Neural progenitor cell (in vitro differentiated cells): ENCODE measurements around the gene ARG2. TPM values are rescaled to one million over a fixed set of nuclear protein-coding genes. Genes with fewer than 3 reads are reported as not detected.

Experiments used
- DNase-seq: peaks from one replicate; pipeline ENCODE4 v3.0.0-alpha.2; 2016; ENCODE audit warnings: low spot score
- H2AFZ ChIP-seq: fragments of 200-600 bp; sonication (generic); replicated peaks from 2 replicates; pipeline ENCODE4 v1.6.1; 2016; ENCODE audit warnings: antibody characterized with exemption
- H3F3A ChIP-seq: fragments of 200-600 bp; sonication (generic); 2 replicates; pipeline ENCODE4 v1.6.1; 2016; ENCODE audit warnings: antibody characterized with exemption, low read depth
- H3K27ac ChIP-seq: fragments of 200-600 bp; sonication (generic); 2 replicates; pipeline ENCODE4 v1.5.1; 2016; ENCODE audit warnings: mild to moderate bottlenecking
- H3K27me3 ChIP-seq: fragments of 200-600 bp; sonication (generic); 2 replicates; pipeline ENCODE4 v1.6.1; 2016; ENCODE audit warnings: mild to moderate bottlenecking, moderate library complexity
- H3K36me3 ChIP-seq: fragments of 200-600 bp; sonication (generic); 2 replicates; pipeline ENCODE4 v1.5.1; 2016
- H3K4me1 ChIP-seq: fragments of 200-600 bp; sonication (generic); 2 replicates; pipeline ENCODE4 v1.6.1; 2016; ENCODE audit warnings: mixed run types
- H3K4me2 ChIP-seq: fragments of 200-600 bp; sonication (generic); 2 replicates; pipeline ENCODE4 v1.6.1; 2016
- H3K4me3 ChIP-seq: fragments of 200-600 bp; sonication (generic); 2 replicates; pipeline ENCODE4 v1.5.1; 2016
- H3K79me2 ChIP-seq: fragments of 200-600 bp; sonication (generic); 2 replicates; pipeline ENCODE4 v1.6.1; 2016; ENCODE audit warnings: low read depth
- H3K9ac ChIP-seq: fragments of 200-600 bp; sonication (generic); 2 replicates; pipeline ENCODE4 v1.6.1; 2016
- H3K9me3 ChIP-seq: fragments of 200-600 bp; sonication (generic); 2 replicates; pipeline ENCODE4 v1.5.1; 2016; ENCODE audit warnings: low read depth
- H4K20me1 ChIP-seq: fragments of 200-600 bp; sonication (generic); 2 replicates; pipeline ENCODE4 v1.6.1; 2016; ENCODE audit warnings: low read depth
- H3K27ac Mint-ChIP-seq: 3 replicates; pipeline ENCODE4 v1.8.0; 2021; ENCODE audit warnings: mixed read lengths
- H3K27me3 Mint-ChIP-seq: 2 replicates; pipeline ENCODE4 v1.8.0; 2022; ENCODE audit warnings: low read depth, mild to moderate bottlenecking, inconsistent platforms, moderate library complexity, mixed read lengths; ENCODE audit not compliant: insufficient read depth
- H3K36me3 Mint-ChIP-seq: 3 replicates; pipeline ENCODE4 v1.8.0; 2021; ENCODE audit warnings: mixed read lengths
- H3K4me1 Mint-ChIP-seq: 3 replicates; pipeline ENCODE4 v1.8.0; 2021; ENCODE audit warnings: mixed read lengths
- H3K4me3 Mint-ChIP-seq: 3 replicates; pipeline ENCODE4 v1.8.0; 2021; ENCODE audit warnings: mild to moderate bottlenecking, moderate library complexity, mixed read lengths
- H3K9me3 Mint-ChIP-seq: 3 replicates; pipeline ENCODE4 v1.8.0; 2020; ENCODE audit warnings: mixed read lengths
- EZH2 ChIP-seq: fragments of 200-600 bp; sonication (generic); IDR thresholded peaks from 2 replicates; pipeline ENCODE4 v1.6.1; 2017; ENCODE audit warnings: antibody characterized with exemption, mild to moderate bottlenecking, moderate library complexity
- EZH2phosphoT487 ChIP-seq: fragments of 200-600 bp; sonication (generic); IDR thresholded peaks from 2 replicates; pipeline ENCODE4 v1.6.1; 2017; ENCODE audit warnings: antibody characterized with exemption
- total RNA-seq: library from RNA; depleted of rRNA; stranded (reverse); fragments of >200 nt; gene quantifications from 2 replicates; pipeline ENCODE4 v1.2.3, GENCODE V29; 2015; ENCODE audit warnings: low replicate concordance
- TF ChIP-seq, protein P1 (sequence below): fragments of 200-600 bp; sonication (generic); IDR thresholded peaks from 2 replicates; pipeline ENCODE4 v1.5.1; 2017; ENCODE audit warnings: antibody characterized with exemption, mild to moderate bottlenecking

Gene ARG2
- total RNA-seq, 1 donor from 2014 or later: 92.4 TPM

DNA sequence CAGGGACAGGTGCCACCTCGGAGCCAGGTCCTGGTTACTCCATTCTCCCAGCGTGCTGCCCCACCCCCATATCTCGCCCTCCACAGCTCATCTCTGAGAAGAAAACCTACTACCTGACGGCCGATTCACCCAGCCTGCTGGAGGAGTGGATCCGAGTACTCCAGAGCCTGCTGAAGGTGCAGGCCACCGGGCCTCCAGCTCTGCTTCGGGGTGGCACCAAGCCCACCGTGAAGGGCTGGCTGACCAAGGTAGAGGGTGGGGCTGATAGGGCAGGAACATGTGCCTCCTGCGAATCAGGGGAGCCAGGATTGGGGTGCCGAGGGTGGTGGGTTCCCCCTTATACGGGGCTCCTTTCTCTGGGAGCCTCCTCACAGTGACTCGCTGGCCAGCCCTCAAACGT lies 45.6 kb upstream of the ARG2 start:
- Histone ChIP-seq H3F3A (no peaks in the 10 kb centered on the region), H3K27ac (no peak overlapping the region), H3K27me3 (no peaks in the 10 kb centered on the region), H3K4me1 (no peaks in the 10 kb centered on the region), H4K20me1 (no peaks in the 10 kb centered on the region), H3K9me3 (no peaks in the 10 kb centered on the region), H3K4me2 (no peak overlapping the region), H3K9ac (no peak overlapping the region), H3K36me3 (no peaks in the 10 kb centered on the region), H3K4me3 (no peak overlapping the region), H2AFZ (no peak overlapping the region), H3K79me2 (no peaks in the 10 kb centered on the region)
- H3K27me3 Mint-ChIP-seq: peaks cover 7% of the 10 kb centered on the region
- H3K4me3 Mint-ChIP-seq: no peak overlapping the region
- peaks cover 4% of the 10 kb centered on the region for H3K4me1 Mint-ChIP-seq
- no peak overlapping the region for H3K27ac Mint-ChIP-seq
- no peak for DNase-seq
- TF ChIP-seq, protein P1, sequence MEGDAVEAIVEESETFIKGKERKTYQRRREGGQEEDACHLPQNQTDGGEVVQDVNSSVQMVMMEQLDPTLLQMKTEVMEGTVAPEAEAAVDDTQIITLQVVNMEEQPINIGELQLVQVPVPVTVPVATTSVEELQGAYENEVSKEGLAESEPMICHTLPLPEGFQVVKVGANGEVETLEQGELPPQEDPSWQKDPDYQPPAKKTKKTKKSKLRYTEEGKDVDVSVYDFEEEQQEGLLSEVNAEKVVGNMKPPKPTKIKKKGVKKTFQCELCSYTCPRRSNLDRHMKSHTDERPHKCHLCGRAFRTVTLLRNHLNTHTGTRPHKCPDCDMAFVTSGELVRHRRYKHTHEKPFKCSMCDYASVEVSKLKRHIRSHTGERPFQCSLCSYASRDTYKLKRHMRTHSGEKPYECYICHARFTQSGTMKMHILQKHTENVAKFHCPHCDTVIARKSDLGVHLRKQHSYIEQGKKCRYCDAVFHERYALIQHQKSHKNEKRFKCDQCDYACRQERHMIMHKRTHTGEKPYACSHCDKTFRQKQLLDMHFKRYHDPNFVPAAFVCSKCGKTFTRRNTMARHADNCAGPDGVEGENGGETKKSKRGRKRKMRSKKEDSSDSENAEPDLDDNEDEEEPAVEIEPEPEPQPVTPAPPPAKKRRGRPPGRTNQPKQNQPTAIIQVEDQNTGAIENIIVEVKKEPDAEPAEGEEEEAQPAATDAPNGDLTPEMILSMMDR: no peak
- TF ChIP-seq EZH2 (no peak), EZH2phosphoT487 (no peak)
- no peaks in the 10 kb centered on the region for H3K36me3 Mint-ChIP-seq
- no peaks in the 10 kb centered on the region for H3K9me3 Mint-ChIP-seq

DNA sequence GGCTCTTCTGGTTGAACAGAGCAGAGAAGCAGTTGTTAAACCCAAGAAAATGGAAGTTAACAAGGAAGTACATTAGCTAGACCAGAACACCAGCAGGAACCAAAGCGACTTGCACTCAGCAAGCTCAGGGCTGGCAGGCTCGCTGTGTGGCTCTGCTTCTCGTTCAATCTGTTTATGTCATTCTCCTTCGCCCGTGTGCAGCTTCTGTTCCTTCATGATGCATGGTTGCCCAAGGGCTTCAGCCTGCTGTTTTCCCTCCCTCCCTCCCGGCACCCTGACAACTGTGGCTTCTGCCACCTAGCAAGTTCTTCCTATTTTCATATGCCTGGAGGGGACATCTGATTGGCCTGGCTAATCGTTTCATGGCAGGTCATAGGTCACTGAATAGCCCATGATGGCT lies 44.9 kb upstream of the ARG2 start:
- Histone ChIP-seq H3K79me2 (no peaks in the 10 kb centered on the region), H3K9me3 (no peaks in the 10 kb centered on the region), H3K27ac (no peak overlapping the region), H3K4me2 (no peak overlapping the region), H4K20me1 (no peaks in the 10 kb centered on the region), H2AFZ (no peak overlapping the region), H3K9ac (no peak overlapping the region), H3K4me1 (no peaks in the 10 kb centered on the region), H3K36me3 (no peaks in the 10 kb centered on the region), H3K27me3 (no peaks in the 10 kb centered on the region), H3F3A (no peaks in the 10 kb centered on the region), H3K4me3 (no peak overlapping the region)
- peaks cover 4% of the 10 kb centered on the region for H3K4me1 Mint-ChIP-seq
- H3K36me3 Mint-ChIP-seq: no peaks in the 10 kb centered on the region
- H3K27me3 Mint-ChIP-seq: peaks cover 7% of the 10 kb centered on the region
- no peak overlapping the region for H3K4me3 Mint-ChIP-seq
- no peak overlapping the region for H3K27ac Mint-ChIP-seq
- TF ChIP-seq, protein P1: no peak
- no peak for TF ChIP-seq EZH2phosphoT487
- no peak for TF ChIP-seq EZH2
- no peaks in the 10 kb centered on the region for H3K9me3 Mint-ChIP-seq
- no peak for DNase-seq

DNA sequence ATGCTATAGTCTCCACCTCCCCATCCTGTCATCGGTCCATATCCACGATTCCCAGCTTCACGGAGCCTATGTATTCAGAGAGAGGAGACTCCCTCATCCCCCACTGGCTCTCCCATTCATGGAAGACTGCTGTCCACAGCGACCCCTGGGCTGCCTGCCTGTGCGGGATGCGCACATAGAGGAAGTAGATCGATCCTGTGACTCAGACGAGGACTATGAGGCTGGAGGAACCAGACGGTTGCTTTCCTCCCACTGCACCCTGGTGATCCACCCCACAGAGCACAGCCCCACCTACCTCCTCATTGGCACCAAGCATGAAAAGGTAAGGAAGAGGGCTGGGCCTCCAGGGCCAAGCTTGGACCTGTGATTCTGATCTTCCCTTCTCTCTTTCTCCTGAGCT lies 44.0 kb upstream of the ARG2 start:
- Histone ChIP-seq H3K4me1 (no peaks in the 10 kb centered on the region), H4K20me1 (no peaks in the 10 kb centered on the region), H2AFZ (no peak overlapping the region), H3K4me2 (no peak overlapping the region), H3K27me3 (no peaks in the 10 kb centered on the region), H3K27ac (no peak overlapping the region), H3K9me3 (no peaks in the 10 kb centered on the region), H3K4me3 (no peak overlapping the region), H3K9ac (no peak overlapping the region), H3K36me3 (no peaks in the 10 kb centered on the region), H3K79me2 (no peaks in the 10 kb centered on the region), H3F3A (no peaks in the 10 kb centered on the region)
- H3K27ac Mint-ChIP-seq: no peak overlapping the region
- peaks cover 4% of the 10 kb centered on the region for H3K4me1 Mint-ChIP-seq
- no peak for DNase-seq
- TF ChIP-seq EZH2phosphoT487 (no peak), EZH2 (no peak)
- TF ChIP-seq, protein P1: no peak
- peaks cover 7% of the 10 kb centered on the region for H3K27me3 Mint-ChIP-seq
- no peaks in the 10 kb centered on the region for H3K9me3 Mint-ChIP-seq
- no peak overlapping the region for H3K4me3 Mint-ChIP-seq
- H3K36me3 Mint-ChIP-seq: no peaks in the 10 kb centered on the region
